SK-N-SH treated with all-trans-retinoic acid at 6 μM for 48 hours (cell line): ENCODE results near the gene FBP2.

Experiments used
- ATAC-seq: fragments of 200-7000 bp; cut with Tn5 transposase; 3 replicates; pipeline ENCODE4 v1.9.1; 2020; ENCODE audit warnings: mild to moderate bottlenecking, moderate library complexity
- ARNTL ChIP-seq: fragments of 450-650 bp; formaldehyde crosslinking; IDR thresholded peaks from 2 replicates; pipeline ENCODE4 v1.5.0; 2020; ENCODE audit warnings: low read depth, mild to moderate bottlenecking, moderate library complexity, borderline replicate concordance
- BACH2 ChIP-seq: fragments of 250-450 bp; sonication (Bioruptor Pico); IDR thresholded peaks from 2 replicates; pipeline ENCODE4 v1.9.0; 2021; ENCODE audit warnings: mild to moderate bottlenecking, borderline replicate concordance
- CSDC2 ChIP-seq: fragments of 250-450 bp; sonication (Bioruptor Pico); IDR thresholded peaks from 2 replicates; pipeline ENCODE4 v1.5.0; 2020; ENCODE audit warnings: mild to moderate bottlenecking, moderate library complexity
- GLIS3 ChIP-seq: fragments of 250-450 bp; sonication (Bioruptor Pico); IDR thresholded peaks from 2 replicates; pipeline ENCODE4 v1.5.0; 2020; ENCODE audit warnings: mild to moderate bottlenecking, moderate library complexity
- ISL1 ChIP-seq: fragments of 250-450 bp; sonication (Bioruptor Pico); IDR thresholded peaks from 2 replicates; pipeline ENCODE4 v2.1.2; 2022; ENCODE audit warnings: mild to moderate bottlenecking, moderate library complexity
- PPARA ChIP-seq: fragments of 250-450 bp; sonication (Bioruptor Pico); IDR thresholded peaks from 2 replicates; pipeline ENCODE4 v1.5.0; 2020; ENCODE audit warnings: mild to moderate bottlenecking, borderline replicate concordance
- SNAI2 ChIP-seq: fragments of 250-450 bp; sonication (Bioruptor Pico); IDR thresholded peaks from 2 replicates; pipeline ENCODE4 v1.5.0; 2020; ENCODE audit warnings: mild to moderate bottlenecking, moderate library complexity
- TCF4 ChIP-seq: fragments of 250-450 bp; sonication (Bioruptor Pico); IDR thresholded peaks from 2 replicates; pipeline ENCODE4 v1.8.0; 2021; ENCODE audit warnings: mild to moderate bottlenecking, moderate library complexity, borderline replicate concordance
- ZC3H10 ChIP-seq: fragments of 250-450 bp; sonication (Bioruptor Pico); IDR thresholded peaks from 2 replicates; pipeline ENCODE4 v1.5.1; 2021; ENCODE audit warnings: mild to moderate bottlenecking, moderate library complexity
- ZFP3 ChIP-seq: fragments of 250-450 bp; sonication (Bioruptor Pico); IDR thresholded peaks from 2 replicates; pipeline ENCODE4 v1.5.0; 2020; ENCODE audit warnings: mild to moderate bottlenecking, moderate library complexity
- ZNF70 ChIP-seq: fragments of 450-650 bp; formaldehyde crosslinking; IDR thresholded peaks from 2 replicates; pipeline ENCODE4 v1.5.0; 2020; ENCODE audit warnings: mild to moderate bottlenecking, moderate library complexity
- ZNF8 ChIP-seq: fragments of 450-650 bp; formaldehyde crosslinking; IDR thresholded peaks from 2 replicates; pipeline ENCODE4 v1.5.0; 2020; ENCODE audit warnings: mild to moderate bottlenecking, moderate library complexity
- TF ChIP-seq, protein P1 (sequence below): fragments of 250-450 bp; sonication (Bioruptor Pico); IDR thresholded peaks from 2 replicates; pipeline ENCODE4 v1.8.0; 2020; ENCODE audit warnings: mild to moderate bottlenecking, moderate library complexity, borderline replicate concordance
- TF ChIP-seq, protein P2 (sequence below): fragments of 250-450 bp; sonication (Bioruptor Pico); IDR thresholded peaks from 2 replicates; pipeline ENCODE4 v1.5.0; 2020; ENCODE audit warnings: mild to moderate bottlenecking, moderate library complexity
- TF ChIP-seq, protein P3 (sequence below): fragments of 250-450 bp; sonication (Bioruptor Pico); IDR thresholded peaks from 2 replicates; pipeline ENCODE4 v1.5.1; 2021; ENCODE audit warnings: mild to moderate bottlenecking, moderate library complexity
- TF ChIP-seq, protein P4 (sequence below): fragments of 250-450 bp; sonication (Bioruptor Pico); IDR thresholded peaks from 2 replicates; pipeline ENCODE4 v1.8.0; 2021; ENCODE audit warnings: low read depth, mild to moderate bottlenecking, moderate library complexity, borderline replicate concordance

Gene FBP2

DNA sequence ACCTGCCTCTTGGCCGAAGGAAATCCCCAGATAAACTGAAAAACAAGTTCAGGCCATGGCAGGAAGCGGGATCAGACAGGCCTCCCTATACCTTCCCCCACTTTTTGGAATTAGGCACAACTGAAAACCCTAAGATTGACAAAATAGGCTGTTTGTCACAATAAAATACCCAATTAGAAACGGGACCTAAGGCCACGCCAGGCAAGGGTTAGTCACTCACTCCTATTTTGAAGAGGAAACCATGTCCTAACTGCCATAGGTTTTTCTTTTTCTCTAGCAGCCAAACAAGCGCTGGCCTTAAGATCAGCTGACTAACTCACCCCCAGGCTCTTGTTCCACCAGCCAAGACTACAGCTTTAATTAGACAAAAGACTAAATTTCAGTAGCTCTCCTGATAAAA is 11.9 kb downstream of the FBP2 start:
- TF ChIP-seq ARNTL (CRISPR knock-in tag), result no peak
- TF ChIP-seq, protein P1, sequence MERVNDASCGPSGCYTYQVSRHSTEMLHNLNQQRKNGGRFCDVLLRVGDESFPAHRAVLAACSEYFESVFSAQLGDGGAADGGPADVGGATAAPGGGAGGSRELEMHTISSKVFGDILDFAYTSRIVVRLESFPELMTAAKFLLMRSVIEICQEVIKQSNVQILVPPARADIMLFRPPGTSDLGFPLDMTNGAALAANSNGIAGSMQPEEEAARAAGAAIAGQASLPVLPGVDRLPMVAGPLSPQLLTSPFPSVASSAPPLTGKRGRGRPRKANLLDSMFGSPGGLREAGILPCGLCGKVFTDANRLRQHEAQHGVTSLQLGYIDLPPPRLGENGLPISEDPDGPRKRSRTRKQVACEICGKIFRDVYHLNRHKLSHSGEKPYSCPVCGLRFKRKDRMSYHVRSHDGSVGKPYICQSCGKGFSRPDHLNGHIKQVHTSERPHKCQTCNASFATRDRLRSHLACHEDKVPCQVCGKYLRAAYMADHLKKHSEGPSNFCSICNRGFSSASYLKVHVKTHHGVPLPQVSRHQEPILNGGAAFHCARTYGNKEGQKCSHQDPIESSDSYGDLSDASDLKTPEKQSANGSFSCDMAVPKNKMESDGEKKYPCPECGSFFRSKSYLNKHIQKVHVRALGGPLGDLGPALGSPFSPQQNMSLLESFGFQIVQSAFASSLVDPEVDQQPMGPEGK (CRISPR knock-in tag), result no peak
- no peak for TF ChIP-seq SNAI2 (CRISPR knock-in tag)
- TF ChIP-seq, protein P2, sequence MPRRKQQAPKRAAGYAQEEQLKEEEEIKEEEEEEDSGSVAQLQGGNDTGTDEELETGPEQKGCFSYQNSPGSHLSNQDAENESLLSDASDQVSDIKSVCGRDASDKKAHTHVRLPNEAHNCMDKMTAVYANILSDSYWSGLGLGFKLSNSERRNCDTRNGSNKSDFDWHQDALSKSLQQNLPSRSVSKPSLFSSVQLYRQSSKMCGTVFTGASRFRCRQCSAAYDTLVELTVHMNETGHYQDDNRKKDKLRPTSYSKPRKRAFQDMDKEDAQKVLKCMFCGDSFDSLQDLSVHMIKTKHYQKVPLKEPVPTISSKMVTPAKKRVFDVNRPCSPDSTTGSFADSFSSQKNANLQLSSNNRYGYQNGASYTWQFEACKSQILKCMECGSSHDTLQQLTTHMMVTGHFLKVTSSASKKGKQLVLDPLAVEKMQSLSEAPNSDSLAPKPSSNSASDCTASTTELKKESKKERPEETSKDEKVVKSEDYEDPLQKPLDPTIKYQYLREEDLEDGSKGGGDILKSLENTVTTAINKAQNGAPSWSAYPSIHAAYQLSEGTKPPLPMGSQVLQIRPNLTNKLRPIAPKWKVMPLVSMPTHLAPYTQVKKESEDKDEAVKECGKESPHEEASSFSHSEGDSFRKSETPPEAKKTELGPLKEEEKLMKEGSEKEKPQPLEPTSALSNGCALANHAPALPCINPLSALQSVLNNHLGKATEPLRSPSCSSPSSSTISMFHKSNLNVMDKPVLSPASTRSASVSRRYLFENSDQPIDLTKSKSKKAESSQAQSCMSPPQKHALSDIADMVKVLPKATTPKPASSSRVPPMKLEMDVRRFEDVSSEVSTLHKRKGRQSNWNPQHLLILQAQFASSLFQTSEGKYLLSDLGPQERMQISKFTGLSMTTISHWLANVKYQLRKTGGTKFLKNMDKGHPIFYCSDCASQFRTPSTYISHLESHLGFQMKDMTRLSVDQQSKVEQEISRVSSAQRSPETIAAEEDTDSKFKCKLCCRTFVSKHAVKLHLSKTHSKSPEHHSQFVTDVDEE (CRISPR knock-in tag), result no peak
- TF ChIP-seq PPARA (CRISPR knock-in tag), result no peak
- no peak for TF ChIP-seq ISL1 (CRISPR knock-in tag)
- no peak for TF ChIP-seq ZNF70 (CRISPR knock-in tag)
- TF ChIP-seq ZFP3 (CRISPR knock-in tag), result no peak
- no peak for TF ChIP-seq TCF4 (CRISPR knock-in tag)
- no peak for TF ChIP-seq GLIS3 (CRISPR knock-in tag)
- TF ChIP-seq, protein P3, sequence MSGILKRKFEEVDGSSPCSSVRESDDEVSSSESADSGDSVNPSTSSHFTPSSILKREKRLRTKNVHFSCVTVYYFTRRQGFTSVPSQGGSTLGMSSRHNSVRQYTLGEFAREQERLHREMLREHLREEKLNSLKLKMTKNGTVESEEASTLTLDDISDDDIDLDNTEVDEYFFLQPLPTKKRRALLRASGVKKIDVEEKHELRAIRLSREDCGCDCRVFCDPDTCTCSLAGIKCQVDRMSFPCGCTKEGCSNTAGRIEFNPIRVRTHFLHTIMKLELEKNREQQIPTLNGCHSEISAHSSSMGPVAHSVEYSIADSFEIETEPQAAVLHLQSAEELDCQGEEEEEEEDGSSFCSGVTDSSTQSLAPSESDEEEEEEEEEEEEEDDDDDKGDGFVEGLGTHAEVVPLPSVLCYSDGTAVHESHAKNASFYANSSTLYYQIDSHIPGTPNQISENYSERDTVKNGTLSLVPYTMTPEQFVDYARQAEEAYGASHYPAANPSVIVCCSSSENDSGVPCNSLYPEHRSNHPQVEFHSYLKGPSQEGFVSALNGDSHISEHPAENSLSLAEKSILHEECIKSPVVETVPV (CRISPR knock-in tag), result no peak
- TF ChIP-seq CSDC2 (CRISPR knock-in tag), result no peak
- TF ChIP-seq ZNF8, result no peak
- no peak for TF ChIP-seq BACH2 (CRISPR knock-in tag)
- TF ChIP-seq, protein P4, sequence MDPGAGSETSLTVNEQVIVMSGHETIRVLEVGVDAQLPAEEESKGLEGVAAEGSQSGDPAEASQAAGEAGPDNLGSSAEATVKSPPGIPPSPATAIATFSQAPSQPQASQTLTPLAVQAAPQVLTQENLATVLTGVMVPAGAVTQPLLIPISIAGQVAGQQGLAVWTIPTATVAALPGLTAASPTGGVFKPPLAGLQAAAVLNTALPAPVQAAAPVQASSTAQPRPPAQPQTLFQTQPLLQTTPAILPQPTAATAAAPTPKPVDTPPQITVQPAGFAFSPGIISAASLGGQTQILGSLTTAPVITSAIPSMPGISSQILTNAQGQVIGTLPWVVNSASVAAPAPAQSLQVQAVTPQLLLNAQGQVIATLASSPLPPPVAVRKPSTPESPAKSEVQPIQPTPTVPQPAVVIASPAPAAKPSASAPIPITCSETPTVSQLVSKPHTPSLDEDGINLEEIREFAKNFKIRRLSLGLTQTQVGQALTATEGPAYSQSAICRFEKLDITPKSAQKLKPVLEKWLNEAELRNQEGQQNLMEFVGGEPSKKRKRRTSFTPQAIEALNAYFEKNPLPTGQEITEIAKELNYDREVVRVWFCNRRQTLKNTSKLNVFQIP (CRISPR knock-in tag), result no peak
- no peak for TF ChIP-seq ZC3H10
- TF ChIP-seq, all 23 proteins: peak for 0
- no peak for ATAC-seq

DNA sequence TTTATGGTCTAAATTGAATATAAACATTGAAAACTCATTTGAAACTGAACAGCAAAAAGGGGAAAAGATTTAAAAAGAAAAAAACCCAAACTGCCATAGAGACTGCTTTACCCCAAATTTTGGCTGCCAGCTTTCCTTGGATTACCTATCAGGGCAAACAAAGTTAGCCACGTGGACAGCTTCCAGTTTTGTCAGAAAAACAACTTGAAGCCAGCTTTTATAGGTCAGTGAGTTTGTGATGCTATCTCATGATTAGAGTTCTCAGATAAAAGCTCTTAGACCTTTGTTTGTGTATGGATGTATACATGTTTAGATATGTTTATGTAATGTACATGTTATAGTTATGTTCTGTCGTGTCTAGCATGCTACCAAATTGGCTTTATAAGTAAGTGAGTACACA is 16.1 kb downstream of the FBP2 start:
- no peak for TF ChIP-seq GLIS3 (CRISPR knock-in tag)
- ATAC-seq, result no peak

DNA sequence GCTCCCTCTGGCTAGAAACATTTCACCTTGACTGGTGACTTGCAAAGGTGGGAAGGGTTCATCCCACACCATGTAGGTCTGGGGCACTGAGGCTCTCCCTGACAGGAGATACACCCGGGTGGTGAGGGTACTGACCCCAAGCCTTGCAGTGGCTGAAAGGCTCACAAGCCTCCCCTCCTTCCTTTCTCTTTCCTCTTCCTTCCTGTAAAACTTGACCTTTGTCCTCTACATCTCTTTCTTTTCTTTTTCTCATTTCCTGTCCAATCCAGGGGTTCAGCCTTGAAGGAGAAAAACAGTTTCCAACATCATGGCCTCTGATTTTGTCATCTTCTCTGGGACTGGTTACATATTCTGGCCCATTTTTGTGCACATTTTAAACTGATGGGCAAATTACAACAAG is 16.6 kb downstream of the FBP2 start:
- ATAC-seq, result no peak
- TF ChIP-seq BACH2 (CRISPR knock-in tag), result no peak
- TF ChIP-seq, protein P4 (CRISPR knock-in tag), result no peak

DNA sequence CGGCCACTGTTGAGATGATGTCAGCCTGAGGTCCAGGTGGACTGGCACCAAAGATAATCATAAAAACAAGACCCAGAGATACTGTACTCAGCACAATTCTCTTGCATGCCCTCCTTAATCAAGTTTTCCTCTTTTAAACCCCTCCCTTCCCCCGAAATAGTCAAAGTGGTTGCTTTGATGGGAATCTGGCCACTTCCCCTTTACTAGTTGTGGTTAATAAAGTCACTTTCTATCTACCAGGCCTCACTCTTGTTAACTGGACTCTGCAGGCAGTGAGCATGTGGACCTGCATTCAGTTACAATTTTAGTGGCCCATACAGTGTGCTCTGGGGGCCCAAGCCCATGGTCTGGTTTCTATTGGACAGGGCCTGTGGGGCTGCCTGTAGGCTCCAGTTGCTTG is 17.5 kb downstream of the FBP2 start:
- no peak for ATAC-seq
- TF ChIP-seq, protein P3 (CRISPR knock-in tag), result no peak
- TF ChIP-seq ZNF8 (no peak), BACH2 (CRISPR knock-in tag) (no peak), PPARA (CRISPR knock-in tag) (no peak)
- TF ChIP-seq, protein P4 (CRISPR knock-in tag), result no peak
- TF ChIP-seq, protein P2 (CRISPR knock-in tag), result no peak
- TF ChIP-seq, protein P1 (CRISPR knock-in tag), result no peak
